Hematopoietic multipotent progenitor cell treated with erythropoietin and hydrocortisone succinate and interleukin-3 and kit ligand, for 17 days (in vitro differentiated cells): ENCODE measurements around the gene MRPS35.

ENCODE experiments used
- DNase-seq: peaks from one replicate; pipeline ENCODE4 v3.0.0-alpha.2; 2015; ENCODE audit warnings: low spot score

MRPS35 gene

DNA sequence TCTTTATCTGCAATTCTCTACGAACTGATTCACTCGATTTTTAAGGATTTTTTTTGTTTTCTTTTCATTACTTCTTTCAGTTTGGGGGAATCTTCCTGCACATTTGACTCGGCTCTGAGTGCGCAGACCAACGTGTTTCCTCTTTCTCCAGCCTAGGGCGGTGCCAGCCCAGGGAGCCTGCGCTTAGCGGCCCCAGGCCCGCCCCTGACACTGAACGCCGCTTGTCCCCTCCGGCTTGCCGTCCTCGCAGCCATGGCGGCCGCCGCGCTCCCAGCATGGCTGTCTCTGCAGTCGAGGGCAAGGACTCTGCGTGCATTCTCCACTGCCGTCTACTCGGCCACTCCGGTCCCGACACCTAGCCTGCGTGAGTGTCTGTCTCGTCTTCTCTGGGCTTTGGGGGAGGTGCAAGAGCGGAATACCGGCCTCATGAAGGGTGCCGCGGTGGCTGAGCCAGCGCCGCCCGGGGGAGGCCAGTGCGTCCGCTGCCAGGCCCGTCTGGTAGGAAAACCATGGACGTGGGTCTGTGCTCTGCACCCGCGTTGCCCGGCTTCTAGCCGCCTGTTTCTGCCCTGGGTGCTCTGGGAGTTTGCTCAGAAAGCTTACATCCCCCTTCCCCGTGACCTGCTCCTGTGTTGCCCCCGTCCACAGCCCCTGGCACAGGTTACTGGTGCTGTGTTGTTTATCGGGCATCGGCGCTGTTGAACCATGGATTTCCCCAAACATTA, at the start of gene MRPS35:
TSS of gene MRPS35 (plus strand) at position 241 of the 725 bp plus-strand sequence. CDS start at position 253, 12 bp downstream.
- peak; percentile 58 for DNase-seq

GRCh38 chr12:27665704-27666103, 44.9 kb upstream of the MRPS35 start:
- no peak for DNase-seq

DNA sequence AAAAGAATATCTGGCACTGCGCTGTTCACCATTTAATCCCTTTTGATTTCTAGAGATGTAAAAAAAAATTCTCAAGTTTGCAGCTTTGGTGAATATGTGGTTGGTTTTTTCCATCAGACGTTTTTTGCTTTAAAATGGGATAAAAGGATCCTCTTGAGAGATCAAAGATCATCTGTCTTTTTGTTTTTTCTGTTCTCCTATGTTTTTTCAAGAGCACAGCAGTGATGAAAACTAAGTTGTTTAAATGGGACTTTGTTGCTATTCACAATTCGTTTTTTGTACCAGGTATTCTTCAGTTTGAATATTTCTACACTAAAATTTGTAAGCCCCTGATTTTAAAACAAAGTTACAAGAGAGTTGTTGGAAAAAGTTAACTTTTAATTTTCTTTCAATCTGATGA, 44.1 kb upstream of the MRPS35 start:
- no peak for DNase-seq

- no peak for DNase-seq
Observed at GRCh38 chr12:27667540-27667939, 43.1 kb upstream of the MRPS35 start.

DNA sequence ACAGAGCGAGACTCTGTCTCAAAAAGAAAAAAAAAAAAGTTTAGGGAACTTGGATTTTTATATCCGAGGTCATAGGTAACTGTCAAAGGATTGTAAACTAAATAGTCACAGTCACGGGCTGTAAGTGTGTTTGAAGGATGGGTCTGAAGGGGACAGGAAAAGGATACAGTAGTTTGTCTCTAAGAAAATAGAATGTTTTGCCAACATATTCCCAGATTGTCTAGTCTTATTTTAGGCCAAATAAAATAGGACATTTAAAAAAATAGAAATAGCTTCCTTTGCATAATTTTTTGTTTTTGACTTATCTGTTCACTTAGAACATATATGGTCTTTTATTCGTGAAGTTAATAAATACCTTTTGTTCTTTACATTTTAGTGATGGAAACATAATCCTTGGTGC, 38.6 kb upstream of the MRPS35 start:
- no peak for DNase-seq

DNA sequence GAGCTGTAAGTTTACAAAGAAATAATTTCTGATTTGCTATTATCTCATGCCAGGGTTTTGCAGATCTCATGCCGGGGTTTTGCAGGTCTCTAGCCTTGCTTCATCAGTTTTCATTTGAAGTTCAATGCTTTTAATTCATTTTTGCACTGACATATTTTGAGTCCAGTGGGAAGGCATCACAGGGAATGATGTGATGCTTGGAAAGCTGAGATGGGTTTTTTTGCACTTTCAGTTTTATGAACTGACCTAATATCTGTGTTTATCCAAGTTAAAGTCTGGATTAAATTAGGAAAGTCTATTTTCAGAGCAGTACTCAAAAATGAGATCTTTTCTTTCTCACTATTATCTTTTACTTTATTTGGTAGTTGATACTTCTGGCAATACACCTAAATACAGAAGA, 38.0 kb upstream of the MRPS35 start:
- no peak for DNase-seq

GRCh38 chr12:27673101-27673718, 37.4 kb upstream of the MRPS35 start:
- no peak for DNase-seq

- no peak for DNase-seq
Observed at GRCh38 chr12:27674989-27675388, 35.6 kb upstream of the MRPS35 start.

- DNase-seq, result no peak
Observed at GRCh38 chr12:27680619-27681018, 30.0 kb upstream of the MRPS35 start.

DNA sequence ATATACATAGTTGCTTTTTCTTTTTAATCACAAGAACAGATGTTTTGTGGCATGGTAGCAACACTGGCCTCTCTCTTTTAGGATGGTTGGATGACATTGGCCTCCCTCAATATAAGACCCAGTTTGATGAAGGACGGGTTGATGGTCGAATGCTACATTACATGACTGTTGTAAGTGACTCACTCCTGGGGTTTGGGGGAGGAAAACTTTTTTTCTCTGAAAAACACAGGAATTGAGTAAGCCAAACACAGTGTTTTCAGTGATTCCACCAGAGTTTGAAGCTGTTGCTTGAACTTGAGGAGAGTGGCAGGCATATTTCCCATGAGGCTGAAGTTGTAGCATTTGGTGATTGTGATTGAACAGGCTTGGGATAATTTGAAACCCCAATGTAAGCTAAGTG, 28.1 kb upstream of the MRPS35 start:
- no peak for DNase-seq

DNA sequence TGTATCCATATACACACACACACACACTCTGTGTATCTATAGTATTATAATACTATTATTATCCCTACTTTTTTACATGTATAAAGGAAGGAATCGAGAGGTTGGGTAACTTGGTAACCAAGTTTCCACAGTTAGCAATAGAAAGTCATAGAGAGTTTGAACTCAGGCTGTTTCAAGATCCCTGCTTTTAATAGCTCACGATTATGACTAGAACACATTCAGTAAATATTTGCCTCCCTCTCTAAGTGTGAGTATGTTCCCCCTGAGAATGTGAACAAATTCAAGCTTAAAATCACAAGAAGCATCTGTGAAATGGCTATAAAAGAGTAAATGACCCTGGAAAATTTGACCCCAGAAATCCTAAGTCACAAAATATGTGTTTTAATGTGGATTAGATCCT, 25.4 kb upstream of the MRPS35 start:
- no peak for DNase-seq

GRCh38 chr12:27686147-27686546, 24.5 kb upstream of the MRPS35 start:
- DNase-seq, result no peak

DNA sequence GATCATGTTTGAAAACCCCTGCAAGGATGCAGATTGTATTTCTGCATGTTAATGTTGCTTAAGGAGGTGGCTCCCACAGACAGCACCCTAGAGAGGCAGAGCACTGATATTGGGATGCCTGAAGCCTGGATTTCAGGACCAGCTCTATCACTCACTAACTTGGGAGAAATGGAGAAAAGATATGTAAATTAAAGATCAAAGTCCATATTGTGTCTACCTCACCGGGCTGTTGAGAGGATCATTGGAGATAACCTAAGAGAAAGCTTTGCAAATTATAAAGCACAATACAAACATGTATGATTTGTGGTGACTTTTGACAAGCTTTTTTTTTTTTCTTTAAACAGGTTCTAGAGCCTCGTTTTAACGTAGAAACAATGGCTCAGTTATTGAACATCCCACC, 22.0 kb upstream of the MRPS35 start:
- no peak for DNase-seq

DNA sequence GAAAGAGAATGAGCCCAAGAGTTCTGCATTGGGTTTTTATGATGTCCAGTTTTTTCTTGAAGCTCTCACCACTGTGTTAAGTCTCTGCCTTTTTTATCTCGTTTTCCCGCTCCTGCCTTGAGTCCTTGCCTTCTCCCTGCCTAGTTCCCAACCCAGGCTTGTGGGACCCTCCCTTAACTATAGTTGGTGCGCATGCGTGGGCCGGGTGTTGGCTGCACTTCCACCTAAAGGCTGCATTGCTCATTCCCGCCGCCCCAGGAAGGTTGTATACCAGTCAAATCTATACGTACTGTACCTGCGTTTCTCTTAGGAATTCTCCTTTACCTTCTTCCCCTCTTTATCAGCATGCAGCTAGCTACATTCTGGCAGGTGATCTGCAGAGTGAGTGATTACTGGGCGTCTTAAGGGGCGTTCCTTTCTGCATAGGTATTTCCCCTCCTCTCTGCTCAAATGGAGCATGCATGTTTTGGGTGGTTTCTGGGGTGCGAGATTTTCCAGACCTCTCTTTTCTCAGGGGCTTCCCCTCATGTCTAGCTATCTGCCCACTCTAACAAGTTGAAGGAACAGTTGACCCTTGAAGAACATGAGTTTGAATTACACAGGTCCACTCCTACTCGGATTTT, 21.0 kb upstream of the MRPS35 start:
- no peak for DNase-seq

GRCh38 chr12:27693403-27693802, 17.2 kb upstream of the MRPS35 start:
- no peak for DNase-seq

DNA sequence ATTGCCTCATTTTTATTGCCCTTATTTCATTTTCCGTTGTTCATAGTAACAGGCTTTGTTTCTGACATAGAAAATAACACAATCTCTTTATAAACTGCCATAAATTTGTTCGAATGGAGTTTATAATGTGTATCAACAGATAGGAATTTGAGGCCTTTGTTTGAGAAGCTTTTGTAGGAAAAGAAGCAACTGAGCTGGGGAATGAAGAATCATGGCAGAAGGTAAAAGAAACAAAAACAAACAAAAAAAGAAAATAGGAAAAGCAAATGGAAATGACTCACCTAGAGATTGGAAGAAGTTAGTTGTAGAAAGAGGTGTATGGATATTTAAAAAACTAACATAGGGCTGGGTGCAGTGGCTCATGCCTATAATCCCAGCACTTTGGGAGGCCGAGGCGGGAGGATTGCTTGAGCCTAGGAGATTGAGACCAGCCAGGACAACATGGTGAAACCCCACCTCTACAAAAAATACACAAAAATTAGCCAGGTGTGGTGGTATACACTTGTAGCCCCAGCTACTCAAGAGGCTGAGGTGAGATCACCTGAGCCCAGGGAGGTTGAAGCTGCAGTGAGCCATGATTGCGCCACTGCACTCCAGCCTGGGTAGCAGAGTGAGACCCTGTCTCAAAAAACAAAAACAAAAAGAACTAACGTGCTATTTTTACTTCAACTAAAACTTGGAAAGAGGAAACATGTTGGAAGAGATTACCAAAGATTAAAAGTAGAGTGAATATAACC, 14.9 kb upstream of the MRPS35 start:
- DNase-seq, result no peak

DNA sequence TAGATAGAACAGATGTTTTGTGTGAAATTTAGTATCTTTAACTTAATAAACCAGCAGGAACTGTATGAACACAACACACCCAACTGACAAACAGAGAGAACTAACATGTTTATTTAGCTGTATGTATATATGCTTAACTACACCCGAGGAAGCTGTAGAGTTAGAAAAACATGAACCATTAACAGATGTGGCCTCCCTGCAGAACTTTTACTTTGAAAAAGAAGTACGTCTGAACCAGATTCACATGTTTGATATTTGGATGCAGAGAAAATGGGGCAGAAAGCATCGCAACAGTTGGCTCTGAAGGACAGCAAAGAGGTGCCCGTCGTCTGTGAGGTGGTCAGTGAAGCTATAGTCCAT, 14.4 kb upstream of the MRPS35 start, which contains the start of gene REP15:
TSS of gene REP15 (plus strand) at position 155 of the 360 bp plus-strand sequence. CDS start at position 271, 116 bp downstream.
- no peak for DNase-seq

GRCh38 chr12:27696864-27697564, 13.6 kb upstream of the MRPS35 start:
- no peak for DNase-seq

DNA sequence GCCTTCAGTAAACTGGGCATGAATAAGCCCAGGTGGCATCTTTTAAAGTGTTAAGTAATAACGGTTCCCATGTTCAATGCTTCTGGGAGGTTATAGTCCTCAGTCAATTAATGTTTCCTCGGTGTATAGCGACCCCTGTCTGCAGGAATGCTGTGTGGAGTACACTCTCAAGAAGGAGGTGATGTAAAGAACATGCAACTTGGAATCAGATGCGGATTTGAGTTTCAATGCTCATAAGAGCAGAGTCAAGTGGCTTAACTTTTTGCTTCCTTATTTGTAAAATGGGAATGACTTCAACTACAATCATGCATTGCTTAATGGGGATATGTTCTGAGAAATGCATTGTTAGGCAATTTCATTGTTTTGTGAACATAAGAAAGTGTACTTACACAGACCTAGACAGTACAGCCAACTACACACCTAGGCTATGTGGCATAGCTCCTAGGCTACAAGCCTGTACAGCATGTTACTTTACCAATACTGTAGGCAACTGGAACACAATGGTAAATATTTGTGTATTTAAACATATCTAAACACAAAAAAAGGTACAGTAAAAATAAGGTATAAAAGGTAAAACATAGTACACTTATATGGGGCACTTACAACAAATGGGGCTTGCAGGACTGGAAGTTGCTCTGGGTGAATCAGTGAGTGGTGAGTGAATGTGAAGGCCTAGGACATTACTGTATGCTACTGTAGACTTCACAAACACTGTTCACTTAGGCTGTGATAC, 6.7 kb upstream of the MRPS35 start:
- DNase-seq, result peak; percentile 60

- DNase-seq, result no peak
Observed at GRCh38 chr12:27705263-27705662, 5.4 kb upstream of the MRPS35 start.

DNA sequence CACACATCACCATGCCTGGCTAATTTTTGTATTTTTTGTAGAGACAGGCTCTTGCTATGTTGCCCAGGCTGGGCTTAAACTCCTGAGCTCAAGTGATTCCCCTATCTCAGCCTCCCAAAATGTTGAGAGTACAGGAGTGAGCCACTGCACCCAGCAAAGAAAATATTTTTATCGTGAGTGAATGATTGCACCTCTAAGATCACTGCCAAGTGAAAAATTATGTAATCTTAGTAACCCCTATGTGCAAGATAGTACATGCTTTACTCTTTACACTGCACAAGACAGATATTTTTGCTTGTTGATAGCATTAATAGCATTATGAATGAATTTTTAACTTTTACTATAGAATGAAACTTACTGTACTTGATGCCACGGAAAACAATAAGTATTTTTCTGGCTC, 3.4 kb upstream of the MRPS35 start:
- no peak for DNase-seq
